Measurements from ENCODE around the gene RASA3.

The RASA3 gene

DNA sequence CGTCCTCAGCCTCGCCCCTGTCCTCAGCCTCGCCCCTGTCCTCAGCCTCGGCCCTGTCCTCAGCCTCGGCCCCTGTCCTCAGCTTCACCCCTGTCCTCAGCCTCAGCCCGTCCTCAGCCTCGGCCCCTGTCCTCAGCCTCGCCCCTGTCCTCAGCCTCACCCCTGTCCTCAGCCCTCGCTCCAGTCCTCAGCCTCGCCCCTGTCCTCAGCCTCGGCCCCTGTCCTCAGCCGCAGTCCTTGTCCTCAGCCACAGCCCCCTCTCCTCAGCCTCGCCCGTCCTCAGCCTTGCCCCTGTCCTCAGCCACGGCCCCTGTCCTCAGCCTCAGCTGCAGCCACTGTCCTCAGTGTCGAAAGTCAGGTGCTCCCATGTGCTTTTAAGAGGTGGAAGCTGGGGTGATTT, 169.0 kb downstream of the RASA3 start:
- DNase-seq, result no peak

DNA sequence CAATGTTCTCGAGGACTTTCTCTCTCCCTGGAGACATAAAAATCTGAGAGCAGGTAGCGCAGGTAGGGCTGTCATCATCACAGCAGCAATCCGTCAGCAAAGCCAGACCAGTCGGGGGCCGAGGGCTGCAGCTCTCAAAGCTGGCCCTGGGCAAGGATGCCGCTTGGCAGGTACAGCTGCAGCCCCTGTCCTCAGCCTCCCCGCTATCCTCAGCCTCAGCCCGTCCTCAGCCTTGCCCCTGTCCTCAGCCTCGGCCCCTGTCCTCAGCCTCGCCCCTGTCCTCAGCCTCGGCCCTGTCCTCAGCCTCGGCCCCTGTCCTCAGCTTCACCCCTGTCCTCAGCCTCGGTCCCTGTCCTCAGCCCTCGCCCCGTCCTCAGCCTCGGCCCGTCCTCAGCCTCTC, 169.4 kb downstream of the RASA3 start:
- no peak for DNase-seq

DNA sequence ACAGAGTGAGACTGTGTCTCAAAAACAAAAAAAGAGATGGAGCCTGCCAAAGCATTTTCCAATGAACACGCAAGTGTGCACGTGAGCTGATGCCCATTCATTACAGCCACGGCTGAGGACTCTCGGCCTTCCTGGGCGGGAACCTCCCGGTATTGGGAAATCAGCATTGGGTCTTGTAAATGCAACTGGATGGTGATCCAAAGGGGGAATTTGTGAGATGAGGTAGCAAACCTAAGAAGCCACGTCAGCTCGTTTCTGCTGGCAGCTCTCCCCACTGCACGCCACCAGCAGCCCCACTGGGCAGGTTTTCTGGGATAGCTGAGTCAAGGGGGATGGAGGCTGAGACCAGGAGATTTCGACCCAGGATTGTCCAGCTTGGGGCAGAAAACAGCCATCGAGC, 170.0 kb downstream of the RASA3 start:
- no peak for DNase-seq

DNA sequence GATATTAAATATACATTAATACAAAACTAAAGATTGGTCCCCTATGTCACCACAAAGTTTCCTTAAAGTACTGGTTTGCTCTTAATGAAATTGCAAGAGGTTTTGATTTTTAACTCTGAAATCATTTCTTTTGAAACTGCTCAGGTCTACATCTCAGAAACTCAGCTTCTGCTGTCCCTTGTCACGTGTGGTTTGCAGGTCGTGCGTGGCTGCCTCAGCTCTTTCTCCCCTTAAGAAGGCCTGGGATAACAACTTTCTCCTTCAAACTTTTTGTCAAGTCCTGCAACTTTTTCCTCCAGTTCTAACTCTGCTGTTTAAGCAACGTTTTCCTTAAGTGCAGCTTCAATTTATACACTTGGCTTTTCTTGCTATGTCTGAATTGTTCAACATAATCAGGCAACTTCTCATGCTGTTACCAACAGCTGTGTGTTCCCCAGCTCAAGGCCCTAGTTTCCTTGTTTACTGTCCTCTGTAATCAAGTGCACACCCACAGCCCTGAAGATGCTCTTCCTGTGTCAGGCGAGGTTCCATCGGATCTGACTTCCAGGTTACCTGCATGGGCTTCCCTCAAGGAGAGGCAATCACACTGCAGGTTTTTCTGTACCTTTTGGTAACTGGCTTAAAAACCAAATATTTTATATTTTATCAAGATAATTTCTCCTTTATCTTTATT, 172.0 kb downstream of the RASA3 start:
- DNase-seq, result no peak

DNA sequence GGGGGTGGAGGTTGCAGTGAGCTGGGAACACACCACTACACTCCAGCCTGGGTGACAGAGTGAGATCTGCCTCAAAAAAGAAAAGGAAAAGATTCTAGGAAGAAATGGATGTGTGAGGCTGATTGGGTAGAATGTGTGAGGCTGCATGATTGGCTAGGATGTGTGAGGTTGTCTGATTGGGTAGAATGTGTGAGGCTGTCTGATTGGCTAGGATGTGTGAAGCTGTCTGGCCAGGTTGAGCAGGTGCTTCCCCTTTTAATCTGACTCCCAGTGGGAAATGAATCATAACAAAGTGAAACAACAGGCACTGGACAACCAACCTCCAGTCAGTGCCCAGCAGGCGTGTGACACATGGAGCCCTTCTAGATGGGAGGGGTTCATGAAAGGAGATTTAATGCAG, 173.2 kb downstream of the RASA3 start:
- DNase-seq, result no peak

DNA sequence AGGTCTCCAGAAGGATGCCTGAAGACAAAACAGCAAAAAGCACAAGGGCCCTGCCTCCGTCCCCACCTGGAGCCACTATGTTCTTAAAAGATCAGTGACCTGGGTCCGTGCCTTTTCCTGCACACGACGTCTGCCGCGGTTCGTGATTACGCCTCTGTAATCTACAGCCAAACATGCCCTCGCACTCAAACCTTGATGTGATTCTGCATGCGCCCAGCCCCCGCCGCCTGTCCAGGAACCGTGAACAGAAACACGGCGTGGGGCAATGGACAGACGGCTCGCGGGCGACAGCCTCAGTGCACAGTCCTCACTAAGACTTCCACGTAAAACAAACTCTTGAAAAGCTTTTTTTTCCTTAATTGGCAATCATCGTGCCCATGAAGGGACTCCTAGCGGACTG, 174.1 kb downstream of the RASA3 start:
- DNase-seq, result no peak

DNA sequence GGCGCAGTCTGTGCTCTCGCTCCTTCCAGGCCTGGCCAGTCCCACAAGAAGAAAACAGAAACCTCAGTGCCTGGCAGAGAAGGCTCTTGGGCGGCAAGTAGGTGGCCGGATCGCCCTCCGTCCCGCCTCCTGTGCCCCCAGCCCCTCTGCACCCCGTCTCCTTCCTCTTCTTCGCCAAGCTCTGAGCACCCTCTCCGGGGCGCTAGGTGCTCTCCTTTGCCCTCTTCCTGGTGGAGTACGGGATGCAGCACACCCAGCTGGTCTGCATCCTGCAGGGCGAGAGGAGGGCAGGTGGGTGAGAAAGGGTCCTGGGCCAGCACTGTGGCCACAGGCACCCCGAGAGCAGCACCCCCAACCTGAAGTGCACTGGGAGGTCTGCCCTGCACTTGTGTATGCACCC, 175.9 kb downstream of the RASA3 start:
- DNase-seq, result no peak

DNA sequence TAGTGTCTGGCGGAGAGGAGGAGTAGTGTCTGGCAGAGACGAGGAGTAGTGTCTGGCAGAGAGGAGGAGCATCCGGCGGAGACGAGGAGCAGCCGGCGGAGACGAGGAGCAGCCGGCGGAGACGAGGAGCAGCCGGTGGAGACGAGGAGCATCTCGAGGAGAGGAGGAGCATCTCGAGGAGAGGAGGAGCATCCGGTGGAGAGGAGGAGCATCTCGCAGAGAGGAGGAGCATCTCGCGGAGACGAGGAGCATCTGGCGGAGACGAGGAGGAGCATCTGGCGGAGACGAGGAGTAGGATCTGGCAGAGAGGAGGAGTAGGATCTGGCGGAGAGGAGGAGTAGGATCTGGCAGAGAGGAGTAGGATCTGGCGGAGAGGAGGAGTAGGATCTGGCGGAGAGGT, 176.7 kb downstream of the RASA3 start:
- no peak for DNase-seq

DNA sequence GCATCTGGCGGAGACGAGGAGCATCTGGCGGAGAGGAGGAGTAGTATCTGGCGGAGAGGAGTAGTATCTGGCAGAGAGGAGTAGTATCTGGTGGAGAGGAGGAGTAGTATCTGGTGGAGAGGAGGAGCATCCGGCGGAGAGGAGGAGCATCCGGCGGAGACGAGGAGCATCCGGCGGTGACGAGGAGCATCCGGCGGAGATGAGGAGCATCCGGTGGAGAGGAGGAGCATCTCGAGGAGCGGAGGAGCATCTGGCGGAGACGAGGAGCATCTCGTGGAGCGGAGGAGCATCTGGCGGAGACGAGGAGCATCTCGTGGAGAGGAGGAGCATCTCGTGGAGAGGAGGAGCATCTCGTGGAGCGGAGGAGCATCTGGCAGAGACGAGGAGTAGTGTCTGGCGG, 177.2 kb downstream of the RASA3 start:
- no peak for DNase-seq

DNA sequence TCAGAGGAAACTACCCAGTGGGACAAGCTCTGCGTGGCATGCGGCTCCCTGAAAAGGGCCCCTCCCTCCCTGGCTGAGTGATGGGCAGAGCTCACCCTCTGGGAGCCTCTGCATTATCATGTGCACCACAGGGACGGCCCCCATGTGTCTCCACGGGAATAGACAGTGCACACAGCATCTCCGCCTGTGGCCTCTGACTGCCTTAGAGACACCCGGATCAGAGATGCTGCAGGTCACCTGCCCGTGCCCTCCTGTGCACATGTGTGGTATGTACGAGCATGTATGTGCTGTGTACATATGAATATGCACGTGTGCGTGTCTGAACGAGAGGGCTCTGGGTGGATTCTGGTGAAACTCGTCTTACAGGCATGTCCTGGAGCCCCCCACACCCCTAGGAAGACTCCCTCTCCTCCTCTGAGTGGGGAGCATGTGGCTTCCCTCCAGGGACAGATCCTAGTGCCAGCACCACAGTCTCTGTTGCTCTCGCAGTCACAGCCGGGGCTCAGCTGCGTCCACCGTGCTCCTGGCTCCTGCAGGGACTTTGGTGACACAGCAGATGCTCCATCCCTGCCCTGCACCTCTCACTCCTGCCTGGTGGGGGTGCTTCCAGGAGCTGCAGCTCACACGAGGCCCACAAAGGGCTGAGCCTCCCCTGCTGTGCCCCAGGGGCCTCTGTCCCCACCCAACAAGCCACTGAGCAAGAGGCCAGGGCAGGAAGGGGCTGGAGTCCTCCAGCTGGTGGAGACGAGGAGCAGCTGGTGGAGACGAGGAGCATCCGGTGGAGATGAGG, 178.2 kb downstream of the RASA3 start:
- no peak for DNase-seq

DNA sequence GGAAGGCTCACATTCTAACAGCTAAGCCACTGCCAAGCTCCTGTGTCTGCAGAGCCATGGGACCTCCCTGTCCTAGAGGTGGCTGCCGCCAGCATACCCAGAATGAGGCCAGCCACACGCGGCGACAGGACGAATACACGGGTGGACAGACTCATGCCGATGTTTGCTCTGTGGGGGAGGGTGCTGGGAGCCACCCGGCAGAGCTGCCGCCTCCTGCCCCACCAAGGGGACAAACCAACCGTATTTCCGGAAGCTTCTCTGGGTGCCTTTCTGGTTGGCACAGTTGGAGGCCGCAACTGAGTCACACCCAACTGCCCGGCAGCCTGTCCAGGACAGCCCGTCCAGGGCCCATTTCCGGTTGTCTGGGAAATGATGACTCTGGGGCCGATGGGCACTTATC, 178.9 kb downstream of the RASA3 start:
- no peak for DNase-seq

DNA sequence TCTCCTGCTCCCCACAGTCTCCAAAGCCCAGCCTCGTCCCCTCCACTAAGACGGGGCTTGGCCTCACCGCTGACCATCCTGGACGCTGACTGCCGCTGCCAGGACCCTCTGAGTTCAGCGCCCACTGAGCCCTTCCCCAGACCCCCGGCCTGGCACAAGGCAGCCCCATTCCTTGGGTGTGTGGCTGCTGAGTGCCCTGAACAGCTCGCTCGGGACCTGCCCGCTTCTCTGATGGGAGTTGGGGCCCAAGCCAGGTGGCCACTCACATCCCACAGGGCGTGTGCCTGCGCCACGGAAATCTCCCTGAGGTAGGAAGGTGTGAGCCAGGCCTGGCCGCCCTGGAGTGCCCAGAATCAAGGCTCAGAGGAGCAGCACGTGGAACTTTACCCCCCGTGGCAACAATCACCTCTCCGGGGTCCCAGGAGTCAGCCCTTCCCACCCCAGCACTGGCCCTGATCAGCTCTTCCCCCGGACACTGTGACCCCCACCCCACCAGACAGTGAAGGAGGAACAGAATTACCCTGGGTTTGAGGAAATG, 179.4 kb downstream of the RASA3 start:
- no peak for DNase-seq

DNA sequence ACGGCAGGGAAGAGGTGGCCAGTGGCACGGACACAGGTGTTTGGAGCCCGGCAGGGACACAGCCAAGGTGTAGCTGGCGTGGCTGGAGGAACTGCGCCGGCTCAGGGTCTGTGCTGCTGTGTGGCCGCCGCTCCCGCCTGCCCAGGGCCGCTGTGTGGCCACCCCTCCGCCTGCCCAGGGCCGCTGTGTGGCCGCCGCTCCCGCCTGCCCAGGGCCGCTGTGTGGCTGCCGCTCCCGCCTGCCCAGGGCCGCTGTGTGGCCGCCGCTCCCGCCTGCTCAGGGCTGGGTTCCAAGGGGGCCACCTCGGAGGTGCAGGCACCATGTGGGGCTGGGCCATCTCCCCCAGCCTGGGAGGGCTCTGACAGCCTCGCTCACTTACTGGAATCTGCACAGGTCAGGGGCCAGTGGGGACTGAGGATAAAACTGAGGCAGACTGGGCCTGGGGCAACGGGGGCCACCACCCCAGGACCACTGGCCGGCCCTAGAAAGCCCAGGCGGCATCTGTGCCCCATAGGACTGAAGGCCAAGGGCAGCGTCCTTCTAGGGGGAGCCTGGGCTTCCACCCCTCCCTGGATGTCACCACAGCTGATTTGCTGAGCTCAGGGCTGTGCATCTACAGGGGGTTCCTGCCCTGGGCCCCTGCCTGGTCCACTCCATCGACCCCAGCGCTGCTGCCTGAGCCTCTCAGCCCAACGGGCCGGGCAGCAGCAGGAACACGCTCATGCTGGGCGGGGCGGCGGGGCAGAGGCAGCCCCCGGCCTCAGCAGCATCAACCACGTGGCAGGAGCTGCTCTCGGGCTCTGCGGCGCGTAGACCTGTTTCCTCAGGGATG, 180.1 kb downstream of the RASA3 start:
- no peak for DNase-seq

DNA sequence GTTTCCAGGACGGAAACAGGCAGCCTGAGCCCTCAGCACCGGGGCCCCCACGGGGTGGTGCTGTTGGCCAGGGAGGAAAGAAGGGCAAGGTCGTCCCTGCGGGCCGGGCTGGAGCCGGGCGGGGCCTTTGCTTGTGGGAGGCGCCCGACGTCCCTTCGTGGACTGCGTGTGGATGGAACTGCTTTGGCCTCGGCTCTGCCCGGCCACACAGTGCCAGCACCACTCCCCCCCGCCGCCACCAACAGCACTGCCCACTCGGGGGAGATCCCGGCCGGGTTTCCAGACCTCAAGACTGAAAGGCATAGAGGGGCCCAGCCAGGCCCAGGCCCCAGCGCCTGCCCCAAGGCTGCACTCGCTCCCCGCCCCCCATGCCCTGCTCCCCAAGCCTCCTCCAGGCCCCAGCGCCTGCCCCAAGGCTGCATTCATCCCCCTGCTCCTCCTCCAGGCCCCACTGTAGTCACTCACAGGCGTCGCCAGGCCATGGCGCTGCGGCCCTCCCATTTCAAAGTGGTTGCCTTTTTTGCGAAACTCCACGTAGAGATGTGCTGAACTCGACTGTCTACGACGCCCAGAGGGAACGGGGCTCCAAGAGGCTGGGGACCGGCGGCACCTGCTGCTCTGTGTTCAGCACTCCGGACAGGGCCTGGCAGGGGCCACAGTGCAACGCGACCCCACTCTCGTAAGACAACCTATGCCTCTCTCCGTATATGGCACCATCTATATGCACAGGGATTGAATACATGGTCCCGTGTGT, 181.0 kb downstream of the RASA3 start:
- DNase-seq, result peak; percentile 66

DNA sequence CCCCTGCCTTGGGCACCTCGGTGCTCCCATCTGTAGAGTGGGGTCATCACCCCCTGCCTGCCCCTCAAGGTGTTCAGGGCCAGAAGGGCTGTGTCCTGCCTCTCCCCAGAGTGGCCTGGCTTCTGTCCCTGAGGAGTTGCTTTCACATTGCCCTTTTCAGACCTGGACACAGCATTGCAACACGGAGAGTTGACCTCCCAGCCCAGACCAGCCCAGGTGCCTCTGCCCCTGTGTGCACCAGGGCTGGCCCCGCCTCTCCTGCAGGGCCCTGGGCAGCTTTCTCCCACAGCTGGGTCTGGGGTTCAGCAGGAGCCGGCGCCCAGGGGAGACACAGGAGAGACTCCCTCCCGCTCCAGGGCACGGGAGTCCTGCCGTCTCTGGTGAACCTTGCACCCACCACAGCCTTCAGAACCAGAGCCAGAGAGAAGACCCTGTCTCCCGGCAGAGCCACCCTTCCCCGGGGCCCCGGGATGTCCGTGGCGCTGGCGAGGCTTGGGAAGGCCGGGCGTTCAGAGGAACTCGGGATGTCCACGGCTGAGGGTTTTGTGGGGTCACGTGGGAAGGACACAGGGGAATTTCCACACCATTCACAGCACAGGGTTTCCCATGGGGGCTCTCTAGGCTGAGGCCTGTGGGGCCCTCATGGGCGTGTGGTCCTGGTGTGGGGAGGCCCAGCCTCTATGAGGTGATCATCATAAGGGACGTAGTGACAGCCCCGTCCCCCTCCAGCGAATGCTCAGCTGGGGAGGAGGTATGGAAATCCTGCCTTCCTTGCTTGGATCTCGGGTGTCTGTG, 181.8 kb downstream of the RASA3 start:
- DNase-seq, result no peak

DNA sequence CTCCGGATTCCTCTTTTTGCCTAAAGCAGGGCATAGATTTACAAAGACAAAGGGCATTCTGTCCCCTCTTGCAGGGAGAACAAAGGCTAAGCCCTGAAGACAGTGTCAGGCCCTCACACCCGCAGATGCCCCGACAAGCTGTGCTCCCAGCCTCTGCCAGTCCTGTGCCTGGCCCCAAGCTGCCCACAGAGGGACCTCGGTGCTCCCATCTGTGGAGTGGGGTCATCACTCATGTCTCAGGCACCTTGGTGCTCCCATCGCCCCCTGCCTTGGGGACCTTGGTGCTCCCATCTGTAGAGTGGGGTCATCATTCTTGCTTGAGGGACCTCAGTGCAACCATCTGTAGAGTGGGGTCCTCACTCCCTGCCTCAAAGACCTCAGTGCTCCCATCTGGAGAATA, 182.9 kb downstream of the RASA3 start:
- no peak for DNase-seq

DNA sequence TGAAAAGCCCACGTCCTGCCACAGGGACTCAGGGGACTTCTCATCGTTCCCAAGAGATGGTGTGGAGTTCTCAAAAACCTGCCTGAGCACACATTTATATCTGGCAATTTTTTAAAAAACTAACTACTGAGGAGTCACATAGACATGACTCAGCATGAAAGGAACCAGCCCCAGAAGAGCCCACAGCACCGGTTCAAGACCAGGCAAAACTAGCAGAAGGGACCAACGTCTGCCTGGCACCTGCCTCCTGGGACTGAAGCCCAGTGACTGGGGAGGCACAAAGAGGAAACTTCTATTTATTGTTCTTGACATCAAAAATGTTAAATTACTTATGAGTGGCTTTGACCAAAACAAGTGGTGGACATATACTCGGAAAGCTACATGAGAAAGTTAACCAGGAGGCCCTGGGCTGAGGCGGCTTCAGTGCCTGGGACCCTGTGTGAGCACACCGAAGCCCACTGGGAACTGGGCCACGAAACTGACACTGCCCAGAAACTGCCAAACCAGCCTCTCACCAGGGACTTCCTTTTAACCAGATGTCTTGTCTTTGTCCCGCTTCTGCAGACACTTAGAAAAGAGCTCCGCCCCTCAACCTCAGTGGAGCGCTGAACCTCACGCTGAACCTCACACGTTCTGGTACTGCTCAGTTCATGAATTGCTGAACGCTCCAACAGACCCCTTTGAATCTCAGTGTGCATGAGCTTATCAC, 184.2 kb downstream of the RASA3 start:
- DNase-seq, result no peak

DNA sequence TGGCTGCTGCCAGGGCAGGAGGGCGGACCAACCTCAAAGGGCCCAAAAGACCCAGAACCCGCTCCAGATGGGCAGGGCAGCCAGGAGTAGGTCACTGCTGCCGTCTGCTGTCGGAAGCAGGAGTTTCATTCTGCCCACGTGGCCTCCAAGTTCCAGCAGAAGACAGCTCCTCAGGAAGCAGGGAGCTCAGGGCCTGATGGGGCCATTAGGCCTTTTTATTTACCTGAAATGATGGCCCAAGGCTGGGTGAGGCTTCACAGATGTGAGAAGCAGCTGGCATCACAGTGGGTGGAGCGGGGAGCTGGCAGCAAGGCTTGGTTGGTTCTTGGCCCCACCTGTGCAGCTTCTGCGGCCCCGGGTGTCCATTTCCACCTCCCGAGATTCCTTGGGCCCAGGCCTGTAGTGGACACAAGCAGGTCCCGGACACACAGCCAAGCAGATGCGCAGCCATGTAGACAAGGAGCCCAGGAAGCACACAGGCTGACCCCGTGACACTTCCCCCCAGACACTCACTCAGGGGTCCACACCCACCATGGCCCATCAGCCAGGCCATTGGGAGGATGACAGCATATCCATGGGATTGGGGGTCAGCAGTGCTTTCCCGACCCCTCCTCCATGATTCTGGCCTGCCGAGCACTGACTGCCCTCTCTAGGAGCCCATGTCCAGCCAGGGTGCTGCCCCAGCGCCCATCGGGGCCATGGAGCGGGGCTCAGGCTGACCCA, 185.0 kb downstream of the RASA3 start:
- DNase-seq, result no peak

DNA sequence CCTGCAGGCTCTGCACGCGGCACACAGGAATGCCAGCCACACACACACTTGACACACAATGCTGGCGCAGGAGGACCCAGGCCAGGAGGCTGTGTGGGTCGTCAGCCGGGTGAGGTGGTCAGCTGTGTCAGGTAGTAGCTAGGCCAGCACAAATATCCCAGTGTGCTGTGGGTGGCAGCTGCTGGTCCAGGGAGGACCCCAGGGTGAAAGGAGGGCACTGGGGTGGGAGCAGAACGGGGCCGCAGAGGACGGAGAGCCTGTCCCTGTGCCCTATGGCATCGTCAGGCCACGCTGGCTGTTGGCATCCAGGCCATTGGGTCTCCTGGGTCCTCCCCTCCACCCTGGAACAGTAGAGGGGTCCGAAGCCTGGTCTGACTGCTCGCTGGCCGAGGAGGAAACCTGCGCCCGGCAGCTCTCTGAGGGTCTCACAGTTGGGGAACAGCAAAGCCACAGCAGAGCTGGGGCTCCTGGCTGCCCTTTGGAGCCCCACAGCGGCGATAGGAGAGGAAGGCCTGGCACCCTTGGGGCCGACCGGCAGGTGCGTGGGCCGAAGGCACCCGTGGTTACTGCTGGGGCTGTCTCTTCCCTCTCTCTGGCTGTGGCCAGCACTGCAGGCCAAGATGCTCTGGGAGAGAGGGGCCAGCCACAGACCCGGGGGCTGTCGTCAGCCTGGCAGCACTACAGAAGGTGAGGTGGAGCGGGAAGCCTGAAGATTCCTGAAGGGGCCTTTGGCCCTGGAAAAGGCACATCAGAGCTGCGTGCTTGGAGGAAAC, 185.8 kb downstream of the RASA3 start:
- no peak for DNase-seq
